ENCODE results near the gene INO80B. TPM values are rescaled to one million over a fixed set of nuclear protein-coding genes. Genes with fewer than 3 reads are reported as not detected.

Gene INO80B
- total and polyA plus RNA-seq, 9 of the 15 experiments (the other 6 are each of a cell fraction or from before 2014, with no cell fraction given): 0.41 to 22.6 (median 9.0) TPM

- TF ChIP-seq REST (IDR thresholded peaks at IDR 0.05; ENCODE audit: borderline replicate concordance): 0 out of 2 replicates have a peak, but pooled peaks have one; percentile 12
- no peak for TF ChIP-seq REST (CRISPR knock-in tag; IDR thresholded peaks at IDR 0.05; ENCODE audit: low read depth)
- no peak for TF ChIP-seq ZKSCAN3 (CRISPR knock-in tag; IDR thresholded peaks at IDR 0.05)
- TF ChIP-seq NRF1 (conservative IDR thresholded peaks at IDR 0.05 in 1 of 2, IDR thresholded peaks at IDR 0.05 in 1 of 2): no peak
- TF ChIP-seq, protein P1, sequence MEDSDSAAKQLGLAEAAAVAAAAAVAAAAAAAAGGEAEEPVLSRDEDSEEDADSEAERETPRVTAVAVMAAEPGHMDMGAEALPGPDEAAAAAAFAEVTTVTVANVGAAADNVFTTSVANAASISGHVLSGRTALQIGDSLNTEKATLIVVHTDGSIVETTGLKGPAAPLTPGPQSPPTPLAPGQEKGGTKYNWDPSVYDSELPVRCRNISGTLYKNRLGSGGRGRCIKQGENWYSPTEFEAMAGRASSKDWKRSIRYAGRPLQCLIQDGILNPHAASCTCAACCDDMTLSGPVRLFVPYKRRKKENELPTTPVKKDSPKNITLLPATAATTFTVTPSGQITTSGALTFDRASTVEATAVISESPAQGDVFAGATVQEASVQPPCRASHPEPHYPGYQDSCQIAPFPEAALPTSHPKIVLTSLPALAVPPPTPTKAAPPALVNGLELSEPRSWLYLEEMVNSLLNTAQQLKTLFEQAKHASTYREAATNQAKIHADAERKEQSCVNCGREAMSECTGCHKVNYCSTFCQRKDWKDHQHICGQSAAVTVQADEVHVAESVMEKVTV (CRISPR knock-in tag; IDR thresholded peaks at IDR 0.05): no peak
- no peak for TF ChIP-seq FOXJ3 (CRISPR knock-in tag; IDR thresholded peaks at IDR 0.05)
- TF ChIP-seq RAD21 (CRISPR knock-in tag; conservative IDR thresholded peaks at IDR 0.05 in 1 of 2, IDR thresholded peaks at IDR 0.05 in 1 of 2): peak in 1 of 2 experiments; percentile 39; a peak in 2 of 4 replicates
- no peak for TF ChIP-seq CXXC5 (CRISPR knock-in tag; IDR thresholded peaks at IDR 0.05)
- TF ChIP-seq ZZZ3 (IDR thresholded peaks at IDR 0.05): no peak
- TF ChIP-seq, protein P2, sequence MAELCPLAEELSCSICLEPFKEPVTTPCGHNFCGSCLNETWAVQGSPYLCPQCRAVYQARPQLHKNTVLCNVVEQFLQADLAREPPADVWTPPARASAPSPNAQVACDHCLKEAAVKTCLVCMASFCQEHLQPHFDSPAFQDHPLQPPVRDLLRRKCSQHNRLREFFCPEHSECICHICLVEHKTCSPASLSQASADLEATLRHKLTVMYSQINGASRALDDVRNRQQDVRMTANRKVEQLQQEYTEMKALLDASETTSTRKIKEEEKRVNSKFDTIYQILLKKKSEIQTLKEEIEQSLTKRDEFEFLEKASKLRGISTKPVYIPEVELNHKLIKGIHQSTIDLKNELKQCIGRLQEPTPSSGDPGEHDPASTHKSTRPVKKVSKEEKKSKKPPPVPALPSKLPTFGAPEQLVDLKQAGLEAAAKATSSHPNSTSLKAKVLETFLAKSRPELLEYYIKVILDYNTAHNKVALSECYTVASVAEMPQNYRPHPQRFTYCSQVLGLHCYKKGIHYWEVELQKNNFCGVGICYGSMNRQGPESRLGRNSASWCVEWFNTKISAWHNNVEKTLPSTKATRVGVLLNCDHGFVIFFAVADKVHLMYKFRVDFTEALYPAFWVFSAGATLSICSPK (IDR thresholded peaks at IDR 0.05; ENCODE audit: borderline replicate concordance): no peak
- no peak for TF ChIP-seq STAT6 (CRISPR knock-in tag; IDR thresholded peaks at IDR 0.05)
Measured at GRCh38 chr2:74474899-74475298, 20.0 kb downstream of the INO80B start (continued).

Data from K562 (cell line).